Ascending aorta (tissue), 2 donors: Measurements from ENCODE around the gene CARD19. TPM values are rescaled to one million over a fixed set of nuclear protein-coding genes. Genes with fewer than 3 reads are reported as not detected.

Experiments used
- DNase-seq, 2 donors: peaks; one replicate each; pipeline ENCODE4 v3.0.0-alpha.2; 2019; ENCODE audit warnings: low spot score in 2 of 2
- H3K27ac ChIP-seq, 2 donors: fragments of 200-600 bp; sonication (generic); one replicate each; pipeline ENCODE4 v1.5.1; 2016 to 2017; ENCODE audit warnings: mild to moderate bottlenecking in 1 of 2
- H3K27me3 ChIP-seq: fragments of 200-600 bp; sonication (generic); one replicate; pipeline ENCODE4 v1.5.1; 2017
- H3K36me3 ChIP-seq, 2 donors: fragments of 200-600 bp; sonication (generic); one replicate each; pipeline ENCODE4 v1.5.1; 2016
- H3K4me1 ChIP-seq, 2 donors: fragments of 200-600 bp; sonication (generic); one replicate each; pipeline ENCODE4 v1.5.1; 2016 to 2017; ENCODE audit warnings: mild to moderate bottlenecking in 1 of 2
- H3K4me3 ChIP-seq, 2 donors: fragments of 200-600 bp; sonication (generic); one replicate each; pipeline ENCODE4 v1.5.1; 2016 to 2017; ENCODE audit warnings: mild to moderate bottlenecking in 1 of 2
- H3K9me3 ChIP-seq, 2 donors: fragments of 200-600 bp; sonication (generic); one replicate each; pipeline ENCODE4 v1.5.1; 2016
- intact Hi-C: fragments of 100-400 bp; cut with DNase I; formaldehyde crosslinking; loops from one replicate; pipeline ENCODE4 v1.15.1; 2023
- total RNA-seq: library from RNA; depleted of rRNA; stranded (reverse); fragments of >200 nt; gene quantifications from one replicate; pipeline ENCODE4 v1.1.0, GENCODE V29; 2016
- TF ChIP-seq, protein P1 (sequence below), 3 experiments: fragments of 200-600 bp in 2 of 3; fragments of 450-650 bp in 1 of 3; sonication (generic) in 2 of 3; IDR thresholded peaks; one replicate each; pipeline ENCODE4 v1.5.1; 2016 to 2019; ENCODE audit warnings: antibody characterized with exemption in 3 of 3, mild to moderate bottlenecking in 1 of 3, moderate library complexity in 1 of 3

Gene CARD19
- total RNA-seq, 1 donor from 2014 or later = 212 TPM

- DNase-seq = peak in 1 of 2 donors; percentile 63
- no peaks in the 10 kb centered on the region for H3K9me3 ChIP-seq
- H3K4me1 ChIP-seq = peaks cover 5 to 27% of the 10 kb centered on the region in 2 donors
- TF ChIP-seq, protein P1, sequence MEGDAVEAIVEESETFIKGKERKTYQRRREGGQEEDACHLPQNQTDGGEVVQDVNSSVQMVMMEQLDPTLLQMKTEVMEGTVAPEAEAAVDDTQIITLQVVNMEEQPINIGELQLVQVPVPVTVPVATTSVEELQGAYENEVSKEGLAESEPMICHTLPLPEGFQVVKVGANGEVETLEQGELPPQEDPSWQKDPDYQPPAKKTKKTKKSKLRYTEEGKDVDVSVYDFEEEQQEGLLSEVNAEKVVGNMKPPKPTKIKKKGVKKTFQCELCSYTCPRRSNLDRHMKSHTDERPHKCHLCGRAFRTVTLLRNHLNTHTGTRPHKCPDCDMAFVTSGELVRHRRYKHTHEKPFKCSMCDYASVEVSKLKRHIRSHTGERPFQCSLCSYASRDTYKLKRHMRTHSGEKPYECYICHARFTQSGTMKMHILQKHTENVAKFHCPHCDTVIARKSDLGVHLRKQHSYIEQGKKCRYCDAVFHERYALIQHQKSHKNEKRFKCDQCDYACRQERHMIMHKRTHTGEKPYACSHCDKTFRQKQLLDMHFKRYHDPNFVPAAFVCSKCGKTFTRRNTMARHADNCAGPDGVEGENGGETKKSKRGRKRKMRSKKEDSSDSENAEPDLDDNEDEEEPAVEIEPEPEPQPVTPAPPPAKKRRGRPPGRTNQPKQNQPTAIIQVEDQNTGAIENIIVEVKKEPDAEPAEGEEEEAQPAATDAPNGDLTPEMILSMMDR (IDR thresholded peaks at IDR 0.05) = no peak
- H3K4me3 ChIP-seq = no peak overlapping the region
- H3K27ac ChIP-seq = peak overlapping the region; percentile 63 to 72
- H3K36me3 ChIP-seq = peaks cover 47 to 51% of the 10 kb centered on the region in 2 donors
- intact Hi-C loops = loop anchor here (10.0 kb wide), 1 partner anchor 447 kb away; the partner anchor contains the start of gene IPPK
- no peaks in the 10 kb centered on the region for H3K27me3 ChIP-seq
These were observed 25.6 kb downstream of the CARD19 start for GRCh38 chr9:93121316-93122241.

DNA sequence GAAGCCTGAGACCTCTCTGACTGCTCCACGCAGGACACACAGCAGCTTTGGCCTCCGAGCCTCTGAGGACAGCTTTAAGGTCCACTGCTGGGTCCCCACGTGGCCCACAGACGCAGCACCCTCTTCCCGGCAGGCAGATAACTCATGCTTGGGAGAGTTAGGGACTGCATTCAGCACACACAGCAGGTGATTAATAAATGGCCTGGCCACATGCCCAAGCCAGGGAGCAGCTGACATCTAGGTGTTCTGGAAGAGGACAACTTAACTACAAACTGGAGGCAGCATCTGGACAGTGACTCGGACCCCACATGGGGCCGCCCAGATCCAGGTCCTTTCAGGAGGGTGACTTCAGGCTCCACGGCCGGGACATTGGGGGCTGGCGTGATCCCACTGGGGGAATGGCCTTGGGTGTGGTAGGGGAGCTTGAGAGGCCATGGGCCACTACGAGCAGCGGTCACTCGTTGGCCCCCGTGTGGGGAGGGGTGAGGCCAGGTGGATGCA lies 26.8 kb downstream of the CARD19 start:
- intact Hi-C loops = loop anchor here (10.0 kb wide), 1 partner anchor 448 kb away; the partner anchor contains the start of gene IPPK
- TF ChIP-seq, protein P1 (IDR thresholded peaks at IDR 0.05) = no peak
- H3K36me3 ChIP-seq = peaks cover 47 to 51% of the 10 kb centered on the region in 2 donors
- no peak overlapping the region for H3K4me3 ChIP-seq
- no peaks in the 10 kb centered on the region for H3K27me3 ChIP-seq
- no peak overlapping the region for H3K27ac ChIP-seq
- peak; percentile 5 to 62 for DNase-seq
- no peaks in the 10 kb centered on the region for H3K9me3 ChIP-seq
- peaks cover 16 to 37% of the 10 kb centered on the region in 2 donors for H3K4me1 ChIP-seq

- TF ChIP-seq, protein P1 (IDR thresholded peaks at IDR 0.05) = no peak
- peak; percentile 7 to 62 for DNase-seq
- peaks cover 47 to 51% of the 10 kb centered on the region in 2 donors for H3K36me3 ChIP-seq
These were observed 27.7 kb downstream of the CARD19 start for GRCh38 chr9:93123561-93124283.

DNA sequence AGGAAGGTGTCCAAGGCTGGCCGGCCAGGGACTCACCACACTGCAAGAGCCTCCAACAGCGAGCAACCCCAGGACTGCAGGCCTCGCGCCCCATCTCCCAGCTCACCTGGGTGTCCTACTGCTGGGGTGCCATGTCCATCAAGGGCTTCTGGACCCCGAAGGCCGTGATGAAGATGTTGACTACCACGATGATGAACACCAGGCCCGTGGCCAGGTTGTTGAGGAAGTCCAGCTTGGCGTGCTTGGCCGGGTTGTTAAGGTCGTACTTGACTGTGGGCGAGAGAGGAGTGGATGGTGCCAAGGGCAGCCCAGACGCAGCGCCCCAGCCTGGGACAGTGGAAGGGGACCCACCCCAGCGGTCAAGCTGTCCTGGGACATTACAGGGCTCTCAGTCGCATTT lies 28.8 kb downstream of the CARD19 start:
- H3K36me3 ChIP-seq = peaks cover 47 to 51% of the 10 kb centered on the region in 2 donors
- H3K27me3 ChIP-seq = no peaks in the 10 kb centered on the region
- intact Hi-C loops = loop anchor here (10.0 kb wide), 1 partner anchor 450 kb away; the partner anchor contains the start of gene IPPK
- H3K9me3 ChIP-seq = no peaks in the 10 kb centered on the region
- TF ChIP-seq, protein P1 (IDR thresholded peaks at IDR 0.05) = no peak
- no peak overlapping the region for H3K4me3 ChIP-seq
- peak in 1 of 2 donors; percentile 58 for DNase-seq
- H3K27ac ChIP-seq = no peak overlapping the region
- H3K4me1 ChIP-seq = peaks cover 25 to 41% of the 10 kb centered on the region in 2 donors

More at GRCh38 chr9:93123561-93124283, 27.7 kb downstream of the CARD19 start:
- no peak overlapping the region for H3K4me3 ChIP-seq
- intact Hi-C loops = loop anchor here (10.0 kb wide), 1 partner anchor 449 kb away; the partner anchor contains the start of gene IPPK
- no peak overlapping the region for H3K27ac ChIP-seq
- H3K9me3 ChIP-seq = no peaks in the 10 kb centered on the region
- H3K27me3 ChIP-seq = no peaks in the 10 kb centered on the region
- H3K4me1 ChIP-seq = peaks cover 22 to 45% of the 10 kb centered on the region in 2 donors

DNA sequence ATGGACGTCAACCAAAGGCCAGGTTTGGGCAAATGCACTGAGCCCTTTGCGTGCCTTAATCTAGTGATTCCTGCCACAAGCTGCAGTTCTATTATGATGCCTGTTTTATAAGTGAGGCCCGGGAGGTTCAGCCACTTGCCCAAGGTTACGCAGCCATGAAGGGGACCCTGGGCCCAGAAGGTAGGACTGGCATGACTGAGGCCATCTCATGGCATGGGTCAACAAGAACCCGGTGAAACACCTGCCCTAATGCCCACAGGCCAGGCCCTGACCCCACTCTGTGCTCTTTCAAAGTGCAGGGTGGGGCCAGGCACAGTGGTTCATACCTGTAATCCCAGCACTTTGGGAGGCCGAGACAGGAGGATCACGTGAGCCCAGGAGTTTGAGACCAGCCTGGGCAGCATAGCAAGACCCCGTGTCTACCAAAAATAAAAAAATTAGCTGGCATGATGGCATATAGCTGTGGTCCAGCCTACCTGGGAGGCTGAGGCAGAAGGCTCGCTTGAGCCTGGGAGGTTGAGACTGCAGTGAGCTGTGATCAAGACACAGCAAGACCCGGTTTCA lies 29.4 kb downstream of the CARD19 start:
- Histone ChIP-seq H3K4me1 (peaks cover 25 to 44% of the 10 kb centered on the region in 2 donors), H3K27ac (no peak overlapping the region), H3K4me3 (no peak overlapping the region), H3K9me3 (no peaks in the 10 kb centered on the region), H3K27me3 (no peaks in the 10 kb centered on the region), H3K36me3 (peaks cover 47 to 51% of the 10 kb centered on the region in 2 donors)
- intact Hi-C loops = loop anchor here (10.0 kb wide), 1 partner anchor 451 kb away; the partner anchor contains the start of gene IPPK
- DNase-seq = peak in 1 of 2 donors; percentile 59
- TF ChIP-seq, protein P1 (IDR thresholded peaks at IDR 0.05) = no peak
